G401 (cell line): ENCODE results near the gene ESD. TPM values are rescaled to one million over a fixed set of nuclear protein-coding genes. Genes with fewer than 3 reads are reported as not detected.
A peak's percentile ranks its signal among the peaks of the same experiment; 100 is the strongest.
"Not testable (repeated sequence)": the region's sequence is repeated elsewhere in the genome, so short reads cannot be mapped to it uniquely, and the experiment has no call there.

Experiments used
- DNase-seq: peaks from one replicate; pipeline ENCODE4 v3.0.0-alpha.2; 2015; ENCODE audit warnings: low spot score
- in situ Hi-C: cut with HindIII; loops from 2 replicates; pipeline ENCODE4 v1.10.0; 2016; ENCODE audit warnings: low sequenced_read_pairs, mixed read lengths
- total RNA-seq: library from RNA; depleted of rRNA; stranded (reverse); fragments of >200 nt; shearing (Covaris generic); gene quantifications from 2 replicates; pipeline ENCODE4 v1.2.3, GENCODE V29; 2014

ESD gene
- total RNA-seq, 1 experiment from 2014 or later: 139 TPM

GRCh38 chr13:46797501-46798237 is 708 bp upstream of the ESD start:
- in situ Hi-C loops: no loop called here
- DNase-seq: no peak

GRCh38 chr13:46796129-46796514 is 839 bp downstream of the ESD start:
- in situ Hi-C loops: no loop called here
- DNase-seq: peak; percentile 5

GRCh38 chr13:46795321-46795720 is 1.6 kb downstream of the ESD start:
- in situ Hi-C loops: no loop called here
- DNase-seq: peak; percentile 18

- in situ Hi-C loops: no loop called here
- DNase-seq: no peak
Observed at GRCh38 chr13:46783504-46783903, 13.5 kb downstream of the ESD start.

- in situ Hi-C loops: no loop called here
- DNase-seq: no peak
Observed at GRCh38 chr13:46782691-46783090, 14.3 kb downstream of the ESD start.

- in situ Hi-C loops: no loop called here
- no peak for DNase-seq
Observed at GRCh38 chr13:46782066-46782465, 14.9 kb downstream of the ESD start.

- no peak for DNase-seq
- in situ Hi-C loops: no loop called here
Observed at GRCh38 chr13:46778890-46779289, 18.1 kb downstream of the ESD start.

GRCh38 chr13:46778095-46778494 is 18.9 kb downstream of the ESD start:
- in situ Hi-C loops: no loop called here
- no peak for DNase-seq

- no peak for DNase-seq
- in situ Hi-C loops: no loop called here
Observed at GRCh38 chr13:46775385-46776107, 21.4 kb downstream of the ESD start.

GRCh38 chr13:46773541-46773940 is 23.4 kb downstream of the ESD start:
- no peak for DNase-seq
- in situ Hi-C loops: no loop called here

GRCh38 chr13:46771693-46772092 is 25.3 kb downstream of the ESD start:
- no peak for DNase-seq

GRCh38 chr13:46769925-46770324 is 27.0 kb downstream of the ESD start:
- in situ Hi-C loops, DNase-seq: not testable (repeated sequence)

More at GRCh38 chr13:46771693-46772092, 25.3 kb downstream of the ESD start:
- in situ Hi-C loops: no loop called here

GRCh38 chr13:46761866-46762265 is 35.1 kb downstream of the ESD start:
- in situ Hi-C loops: no loop called here
- no peak for DNase-seq

- in situ Hi-C loops: no loop called here
- no peak for DNase-seq
Observed at GRCh38 chr13:46761174-46761573, 35.8 kb downstream of the ESD start.

GRCh38 chr13:46759846-46760245 is 37.1 kb downstream of the ESD start:
- DNase-seq: no peak
- in situ Hi-C loops: no loop called here

GRCh38 chr13:46757640-46758039 is 39.3 kb downstream of the ESD start:
- DNase-seq: no peak
- in situ Hi-C loops: no loop called here

- no peak for DNase-seq
- in situ Hi-C loops: no loop called here
Observed at GRCh38 chr13:46756977-46757376, 40.0 kb downstream of the ESD start.

- in situ Hi-C loops, DNase-seq: not testable (repeated sequence)
Observed at GRCh38 chr13:46755508-46755907, 41.5 kb downstream of the ESD start.

GRCh38 chr13:46754812-46755211 is 42.1 kb downstream of the ESD start:
- DNase-seq: no peak
- in situ Hi-C loops: no loop called here

- DNase-seq: no peak
- in situ Hi-C loops: no loop called here
Observed at GRCh38 chr13:46753917-46754316, 43.0 kb downstream of the ESD start.

GRCh38 chr13:46753137-46753536 is 43.8 kb downstream of the ESD start:
- in situ Hi-C loops: no loop called here
- no peak for DNase-seq
